HepG2 (cell line): ENCODE data around the gene ANXA2. TPM values are rescaled to one million over a fixed set of nuclear protein-coding genes. Genes with fewer than 3 reads are reported as not detected.

Source experiments
- AGO1 ChIP-seq: fragments of 200-400 bp; formaldehyde crosslinking; IDR thresholded peaks from 2 replicates; pipeline ENCODE4 v1.6.1; 2017; ENCODE audit warnings: mild to moderate bottlenecking, low read depth, low read length, moderate library complexity; ENCODE audit not compliant: poor library complexity, severe bottlenecking
- ARNTL ChIP-seq: sonication (generic); formaldehyde crosslinking; IDR thresholded peaks from 2 replicates; pipeline ENCODE4 v1.4.0; 2020; ENCODE audit warnings: mild to moderate bottlenecking, missing genetic modification reagents
- FOXA1 ChIP-seq, 2 experiments: fragments of 450-650 bp in 1 of 2; sonication (generic) in 1 of 2; formaldehyde crosslinking in 1 of 2; IDR thresholded peaks; 2 replicates each; pipeline versions ENCODE4 v1.4.0 to v1.6.1; 2016 to 2020; ENCODE audit warnings: missing genetic modification reagents in 1 of 2
- HMGA1 ChIP-seq: sonication (generic); formaldehyde crosslinking; conservative IDR thresholded peaks from 2 replicates; pipeline ENCODE4 v1.4.0; 2020; ENCODE audit warnings: missing genetic modification reagents
- IRF2 ChIP-seq: IDR thresholded peaks from 2 replicates; pipeline ENCODE4 v1.6.1; 2018; ENCODE audit warnings: missing genetic modification reagents, missing compliant biosample characterization
- ISL2 ChIP-seq: sonication (generic); formaldehyde crosslinking; IDR thresholded peaks from 2 replicates; pipeline ENCODE4 v1.5.0; 2020; ENCODE audit warnings: missing genetic modification reagents
- KDM5B ChIP-seq: sonication (generic); formaldehyde crosslinking; IDR thresholded peaks from 2 replicates; pipeline ENCODE4 v1.4.0; 2020; ENCODE audit warnings: missing genetic modification reagents, mild to moderate bottlenecking, borderline replicate concordance
- MAFK ChIP-seq, 2 experiments: IDR thresholded peaks in 1 of 2; conservative IDR thresholded peaks in 1 of 2; 2 replicates each; pipeline ENCODE4 v1.6.1; 2011; ENCODE audit warnings: improper control_type of control experiment in 2 of 2, low read length in 2 of 2
- MAZ ChIP-seq, 2 experiments: sonication (generic) in 1 of 2; formaldehyde crosslinking in 1 of 2; IDR thresholded peaks; 2 replicates each; pipeline versions ENCODE4 v1.5.0 to v1.6.1; 2012 to 2020; ENCODE audit warnings: low read depth in 2 of 2, mild to moderate bottlenecking in 2 of 2, borderline replicate concordance in 1 of 2, improper control_type of control experiment in 1 of 2, low read length in 1 of 2, missing genetic modification reagents in 1 of 2, moderate library complexity in 1 of 2
- MTA1 ChIP-seq: sonication (generic); formaldehyde crosslinking; IDR thresholded peaks from 2 replicates; pipeline ENCODE4 v1.4.0; 2020; ENCODE audit warnings: missing genetic modification reagents, mild to moderate bottlenecking, borderline replicate concordance
- NFIB ChIP-seq: sonication (generic); formaldehyde crosslinking; IDR thresholded peaks from 2 replicates; pipeline ENCODE4 v1.9.0; 2021; ENCODE audit warnings: missing genetic modification reagents, mild to moderate bottlenecking, borderline replicate concordance
- REST ChIP-seq, 2 experiments: IDR thresholded peaks; 2 replicates each; pipeline ENCODE4 v1.6.1; 2011 to 2012; ENCODE audit warnings: low read length in 2 of 2, borderline replicate concordance in 1 of 2, low read depth in 1 of 2, mild to moderate bottlenecking in 1 of 2, moderate library complexity in 1 of 2
- RFX1 ChIP-seq: fragments of 450-650 bp; IDR thresholded peaks from 2 replicates; pipeline ENCODE4 v1.6.1; 2017
- SIN3A ChIP-seq: IDR thresholded peaks from 2 replicates; pipeline ENCODE4 v1.6.1; 2011; ENCODE audit warnings: low read depth, mild to moderate bottlenecking, control low read depth, low read length, borderline replicate concordance
- SMC3 ChIP-seq: IDR thresholded peaks from 2 replicates; pipeline ENCODE4 v1.6.1; 2011; ENCODE audit warnings: low read length, improper control_type of control experiment
- ZFAT ChIP-seq: sonication (generic); formaldehyde crosslinking; conservative IDR thresholded peaks from 2 replicates; pipeline ENCODE4 v1.8.1; 2023; ENCODE audit warnings: missing genetic modification reagents, inconsistent platforms
- ZFX ChIP-seq: sonication (generic); formaldehyde crosslinking; IDR thresholded peaks from 2 replicates; pipeline ENCODE4 v1.4.0; 2020; ENCODE audit warnings: mild to moderate bottlenecking, low read depth, missing genetic modification reagents, moderate library complexity
- ZNF292 ChIP-seq: sonication (generic); formaldehyde crosslinking; IDR thresholded peaks from 2 replicates; pipeline ENCODE4 v1.8.1; 2022; ENCODE audit warnings: mild to moderate bottlenecking, low read depth, missing genetic modification reagents, borderline replicate concordance
- ZNF343 ChIP-seq: sonication (generic); formaldehyde crosslinking; IDR thresholded peaks from 2 replicates; pipeline ENCODE4 v1.4.0; 2020; ENCODE audit warnings: mild to moderate bottlenecking, missing genetic modification reagents
- ZNF607 ChIP-seq: sonication (generic); formaldehyde crosslinking; IDR thresholded peaks from 2 replicates; pipeline ENCODE4 v1.5.1; 2020; ENCODE audit warnings: missing genetic modification reagents, mild to moderate bottlenecking, borderline replicate concordance
- ZNF83 ChIP-seq: sonication (generic); formaldehyde crosslinking; IDR thresholded peaks from 2 replicates; pipeline ENCODE4 v1.4.0; 2020; ENCODE audit warnings: missing genetic modification reagents, mild to moderate bottlenecking, borderline replicate concordance
- polyA plus RNA-seq, 8 experiments: library from polyadenylated mRNA; depleted of rRNA in 3 of 8; stranded (reverse) in 7 of 8; unstranded in 1 of 8; fragments of >200 nt; fragmentation: Illumina TruSeq in 4 of 8; extraction: Trizol in 4 of 8; gene quantifications; 2 replicates each; pipeline versions ENCODE4 v1.2.1 to v1.2.3, GENCODE V29; 2011 to 2016; ENCODE audit warnings: low read depth in 4 of 8, missing spikeins in 1 of 8, mixed read lengths in 1 of 8; ENCODE audit not compliant: insufficient read depth in 1 of 8
- total RNA-seq, 5 experiments: library from RNA; depleted of rRNA; stranded (reverse); fragments of >200 nt; fragmentation: Illumina TruSeq; extraction: Trizol; gene quantifications; 2 replicates each; pipeline ENCODE4 v1.2.3, GENCODE V29; 2016; ENCODE audit warnings: low read depth in 1 of 5
- TF ChIP-seq, protein P1 (sequence below): sonication (generic); formaldehyde crosslinking; IDR thresholded peaks from 2 replicates; pipeline ENCODE4 v1.8.0; 2022; ENCODE audit warnings: mild to moderate bottlenecking, missing genetic modification reagents
- TF ChIP-seq, protein P2 (sequence below): sonication (generic); formaldehyde crosslinking; IDR thresholded peaks from 2 replicates; pipeline ENCODE4 v1.4.0; 2020; ENCODE audit warnings: mild to moderate bottlenecking, missing genetic modification reagents

The ANXA2 gene
- total and polyA plus RNA-seq, 2 of the 13 experiments (the other 11 are each of a cell fraction or from before 2014, with no cell fraction given), result 196 to 613 TPM

- TF ChIP-seq MTA1, result 0 out of 2 replicates have a peak, but pooled peaks have one; percentile 48
- peak; percentile 30; the same call in 1 of the 2 replicates for TF ChIP-seq MAZ (IDR thresholded peaks at IDR 0.05; ENCODE audit: borderline replicate concordance, low read depth, low read length)
- TF ChIP-seq MAZ (CRISPR knock-in tag; IDR thresholded peaks at IDR 0.05; ENCODE audit: low read depth), result no peak; the same call in 1 of the 2 replicates
- TF ChIP-seq SMC3, result peak; percentile 22; the same call in 1 of the 2 replicates
- TF ChIP-seq NFIB, result no peak
- TF ChIP-seq IRF2 (CRISPR knock-in tag), result peak; percentile 85
- no peak for TF ChIP-seq ZNF343 (CRISPR knock-in tag)
- peak; percentile 96; the same call in 1 of the 2 replicates for TF ChIP-seq ZNF292
- TF ChIP-seq ZNF83 (CRISPR knock-in tag), result no peak
- peak in 1 of 2 experiments; percentile 14; a peak in 1 of 4 replicates for TF ChIP-seq REST (IDR thresholded peaks at IDR 0.05; ENCODE audit: borderline replicate concordance in 1 of 2, low read depth in 1 of 2, low read length in 2 of 2)
- TF ChIP-seq, protein P1, sequence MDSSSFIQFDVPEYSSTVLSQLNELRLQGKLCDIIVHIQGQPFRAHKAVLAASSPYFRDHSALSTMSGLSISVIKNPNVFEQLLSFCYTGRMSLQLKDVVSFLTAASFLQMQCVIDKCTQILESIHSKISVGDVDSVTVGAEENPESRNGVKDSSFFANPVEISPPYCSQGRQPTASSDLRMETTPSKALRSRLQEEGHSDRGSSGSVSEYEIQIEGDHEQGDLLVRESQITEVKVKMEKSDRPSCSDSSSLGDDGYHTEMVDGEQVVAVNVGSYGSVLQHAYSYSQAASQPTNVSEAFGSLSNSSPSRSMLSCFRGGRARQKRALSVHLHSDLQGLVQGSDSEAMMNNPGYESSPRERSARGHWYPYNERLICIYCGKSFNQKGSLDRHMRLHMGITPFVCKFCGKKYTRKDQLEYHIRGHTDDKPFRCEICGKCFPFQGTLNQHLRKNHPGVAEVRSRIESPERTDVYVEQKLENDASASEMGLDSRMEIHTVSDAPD (CRISPR knock-in tag), result no peak
- TF ChIP-seq ARNTL, result no peak
- no peak for TF ChIP-seq ZNF607
- TF ChIP-seq, protein P2, sequence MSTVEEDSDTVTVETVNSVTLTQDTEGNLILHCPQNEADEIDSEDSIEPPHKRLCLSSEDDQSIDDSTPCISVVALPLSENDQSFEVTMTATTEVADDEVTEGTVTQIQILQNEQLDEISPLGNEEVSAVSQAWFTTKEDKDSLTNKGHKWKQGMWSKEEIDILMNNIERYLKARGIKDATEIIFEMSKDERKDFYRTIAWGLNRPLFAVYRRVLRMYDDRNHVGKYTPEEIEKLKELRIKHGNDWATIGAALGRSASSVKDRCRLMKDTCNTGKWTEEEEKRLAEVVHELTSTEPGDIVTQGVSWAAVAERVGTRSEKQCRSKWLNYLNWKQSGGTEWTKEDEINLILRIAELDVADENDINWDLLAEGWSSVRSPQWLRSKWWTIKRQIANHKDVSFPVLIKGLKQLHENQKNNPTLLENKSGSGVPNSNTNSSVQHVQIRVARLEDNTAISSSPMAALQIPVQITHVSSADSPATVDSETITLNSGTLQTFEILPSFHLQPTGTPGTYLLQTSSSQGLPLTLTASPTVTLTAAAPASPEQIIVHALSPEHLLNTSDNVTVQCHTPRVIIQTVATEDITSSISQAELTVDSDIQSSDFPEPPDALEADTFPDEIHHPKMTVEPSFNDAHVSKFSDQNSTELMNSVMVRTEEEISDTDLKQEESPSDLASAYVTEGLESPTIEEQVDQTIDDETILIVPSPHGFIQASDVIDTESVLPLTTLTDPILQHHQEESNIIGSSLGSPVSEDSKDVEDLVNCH, result no peak
- TF ChIP-seq KDM5B (CRISPR knock-in tag), result no peak
- no peak for TF ChIP-seq RFX1
- TF ChIP-seq ZFAT (CRISPR knock-in tag), result no peak
- TF ChIP-seq AGO1, result no peak
- TF ChIP-seq FOXA1 (IDR thresholded peaks at IDR 0.05), result no peak
- TF ChIP-seq FOXA1 (CRISPR knock-in tag; IDR thresholded peaks at IDR 0.05), result peak; percentile 87
- TF ChIP-seq ISL2 (CRISPR knock-in tag), result peak; percentile 66
- no peak for TF ChIP-seq SIN3A
- peak; percentile 59 to 85 for TF ChIP-seq MAFK (conservative IDR thresholded peaks at IDR 0.05 in 1 of 2, IDR thresholded peaks at IDR 0.05 in 1 of 2; ENCODE audit: low read length in 2 of 2)
- peak; percentile 85 for TF ChIP-seq ZFX (CRISPR knock-in tag)
- no peak for TF ChIP-seq HMGA1 (CRISPR knock-in tag)
Measured at GRCh38 chr15:60374628-60375081, 23.1 kb downstream of the ANXA2 start (continued).
